GM21619 (cell line): Measurements from ENCODE around the gene EPS15.
"Not testable (repeated sequence)": the region's sequence is repeated elsewhere in the genome, so short reads cannot be mapped to it uniquely, and the experiment has no call there.

Experiments
- ATAC-seq: cut with Tn5 transposase; IDR thresholded peaks from one replicate; pipeline ENCODE4 v1.9.1; 2021; ENCODE audit not compliant: unreplicated experiment

The EPS15 gene

DNA sequence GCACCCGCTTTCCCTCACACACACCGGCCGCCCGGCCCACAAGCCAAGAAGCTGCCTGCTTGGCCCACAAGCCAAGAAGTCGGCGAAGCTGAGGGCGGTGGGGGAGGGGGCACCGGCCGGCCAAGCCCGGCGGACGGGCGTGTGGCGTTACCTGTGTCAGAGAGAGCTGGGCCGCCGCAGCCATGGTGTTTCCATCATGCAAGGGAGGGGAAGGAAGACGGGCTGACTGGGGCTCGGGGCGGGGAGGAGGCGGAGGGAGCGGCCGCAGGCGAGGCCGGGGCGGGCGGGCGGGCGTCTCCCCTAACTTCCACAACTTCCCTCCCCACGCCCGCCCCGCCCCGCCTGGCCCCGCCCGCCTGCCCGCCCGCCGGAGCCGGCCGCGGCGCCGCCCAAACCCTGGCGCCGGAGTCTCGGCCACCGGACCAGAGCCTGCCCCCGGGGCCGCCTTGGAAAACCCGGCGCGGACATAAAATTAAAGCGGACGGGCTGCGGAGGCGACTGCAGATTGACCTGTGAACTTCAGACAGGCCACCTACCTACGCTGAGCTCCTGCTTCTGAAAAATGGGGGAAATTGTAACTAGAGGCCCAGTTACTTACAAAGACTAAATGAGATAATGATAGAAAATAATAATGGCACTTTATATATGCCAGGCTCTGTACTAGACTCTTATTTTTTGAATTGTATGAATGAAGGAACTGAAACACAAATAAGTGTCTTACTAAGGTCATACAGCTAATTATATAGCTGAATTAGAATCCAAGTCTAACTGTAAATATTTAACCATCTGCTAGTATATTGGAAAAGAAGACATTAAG is at the start of gene EPS15:
EPS15 (minus strand) TSS at position 219 of the 817 bp plus-strand sequence; CDS start at position 184, 35 bp downstream.
- ATAC-seq = peak; percentile 54

DNA sequence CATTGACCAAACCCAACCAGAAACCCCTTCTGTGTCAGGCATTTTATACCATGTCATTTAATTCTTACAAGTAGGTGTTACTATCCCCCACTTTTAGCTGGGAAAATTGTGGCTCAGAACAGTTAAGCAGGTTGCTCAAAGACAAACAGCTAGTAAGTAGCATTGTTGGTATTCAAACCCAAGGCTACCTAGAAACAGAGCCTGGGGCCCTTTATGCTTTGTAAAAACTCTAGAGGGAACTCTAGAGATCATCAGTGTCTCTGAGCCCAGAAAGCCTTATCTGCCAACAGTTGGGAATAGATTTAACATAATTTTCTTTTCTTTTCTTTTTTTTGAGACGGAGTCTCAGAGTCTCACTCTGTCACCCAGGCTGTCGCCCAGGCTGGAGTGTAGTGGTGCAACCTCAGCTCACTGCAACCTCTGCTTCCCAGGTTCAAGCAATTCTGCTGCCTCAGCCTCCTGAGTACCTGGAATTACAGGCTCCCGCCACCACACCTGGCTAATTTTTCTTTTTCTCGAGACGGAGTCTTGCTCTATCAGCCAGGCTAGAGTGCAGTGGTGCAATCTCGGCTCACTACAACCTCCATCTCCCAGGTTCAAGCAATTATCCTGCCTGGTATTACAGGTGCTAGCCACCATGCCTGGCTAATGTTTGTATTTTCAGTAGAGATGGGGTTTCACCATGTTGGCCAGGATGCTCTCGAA is 49.3 kb upstream of the EPS15 start:
- ATAC-seq = no peak

DNA sequence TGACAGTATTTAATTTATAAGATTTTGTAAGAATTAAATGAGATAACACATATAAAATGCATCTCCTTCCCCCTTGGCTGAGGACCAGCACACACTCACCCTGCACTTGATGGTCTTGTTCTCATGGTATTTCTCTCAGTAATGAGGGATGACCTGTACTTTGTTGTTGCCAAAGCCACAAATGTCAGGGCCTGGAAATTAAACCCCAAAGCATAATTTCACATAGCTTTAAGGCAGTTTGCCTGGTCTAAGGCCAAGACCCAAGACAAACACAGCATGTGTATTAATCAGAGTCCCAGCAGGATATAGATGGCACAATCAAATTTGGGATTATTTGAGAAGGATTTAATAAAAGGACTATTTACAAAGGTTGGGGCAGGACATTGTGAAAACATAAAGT is 48.6 kb upstream of the EPS15 start:
- ATAC-seq = no peak

DNA sequence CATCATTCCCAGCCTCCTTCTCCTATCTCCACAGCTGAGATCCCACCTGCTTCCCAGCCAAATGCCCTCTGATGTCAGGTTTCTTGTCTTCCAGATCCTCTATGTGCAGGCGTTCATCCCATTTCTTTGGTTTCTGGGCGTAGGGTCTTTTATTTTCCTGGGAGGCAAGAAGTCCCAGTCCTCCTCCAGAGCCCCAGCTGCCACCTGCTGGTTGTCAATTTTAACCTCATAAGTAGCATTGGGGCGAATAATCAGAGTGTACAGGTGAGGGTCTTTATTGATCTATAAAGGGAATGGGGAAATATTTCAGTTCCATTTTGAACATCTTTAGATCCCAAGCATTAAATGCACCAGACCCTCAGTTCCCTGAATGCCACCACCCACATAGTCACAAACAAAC is 47.2 kb upstream of the EPS15 start:
- ATAC-seq = no peak

DNA sequence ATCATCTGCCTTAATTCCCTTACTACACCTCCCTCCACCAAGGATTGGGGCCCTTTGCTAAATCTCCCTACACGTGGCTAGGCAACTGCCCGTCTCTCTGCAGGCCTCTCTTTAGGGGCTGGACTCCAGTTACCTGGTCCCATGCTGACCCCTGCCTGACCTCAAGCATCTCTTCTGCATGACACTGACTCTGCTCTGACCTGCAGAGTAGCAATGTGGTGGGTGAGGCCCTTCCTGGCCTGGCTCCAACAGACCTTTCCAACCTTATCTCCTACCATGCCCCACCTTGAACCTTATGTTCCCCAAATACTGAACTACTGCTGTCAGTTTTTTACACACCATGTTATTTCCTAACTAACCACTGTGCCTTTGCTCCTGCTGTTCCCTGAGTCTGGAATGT is 45.9 kb upstream of the EPS15 start:
- no peak for ATAC-seq

DNA sequence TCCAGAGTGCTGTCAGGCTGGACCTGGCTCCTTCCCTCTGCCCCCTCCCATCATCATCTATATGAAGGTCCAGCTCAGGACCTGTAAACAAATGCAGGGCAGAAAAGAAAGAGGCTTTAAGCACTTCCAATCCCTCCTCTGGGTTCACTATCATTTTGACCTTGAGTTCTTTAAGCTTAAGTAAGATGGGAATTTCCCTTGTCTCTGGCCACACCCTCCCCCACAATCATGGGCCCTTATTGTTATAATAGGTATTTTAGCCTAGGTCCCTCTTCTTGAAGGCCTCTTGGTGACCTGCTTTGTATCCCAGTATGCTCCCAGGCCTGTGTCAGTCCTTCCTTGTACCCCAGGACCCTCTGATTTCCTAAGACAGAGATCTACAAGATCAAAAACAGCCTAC is 45.1 kb upstream of the EPS15 start:
- no peak for ATAC-seq

DNA sequence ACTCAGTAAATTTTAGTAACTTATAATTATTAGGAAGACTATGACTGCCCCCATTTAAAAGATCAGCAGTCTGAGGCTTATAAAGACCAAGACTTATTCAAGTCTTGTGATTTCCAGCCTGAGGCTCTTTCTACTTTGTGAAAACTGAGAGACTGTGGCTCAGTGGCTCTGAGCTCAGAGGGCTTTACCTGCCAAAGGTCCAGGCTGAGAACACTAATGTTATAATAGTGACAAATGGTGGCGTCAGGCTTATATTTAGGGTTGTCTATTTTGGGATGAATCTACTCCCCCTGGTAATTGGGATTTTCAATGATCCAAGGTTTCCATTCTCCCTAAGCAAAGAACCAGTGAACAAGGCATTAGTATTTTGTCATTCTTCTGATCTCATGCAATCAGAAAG is 42.6 kb upstream of the EPS15 start:
- no peak for ATAC-seq

DNA sequence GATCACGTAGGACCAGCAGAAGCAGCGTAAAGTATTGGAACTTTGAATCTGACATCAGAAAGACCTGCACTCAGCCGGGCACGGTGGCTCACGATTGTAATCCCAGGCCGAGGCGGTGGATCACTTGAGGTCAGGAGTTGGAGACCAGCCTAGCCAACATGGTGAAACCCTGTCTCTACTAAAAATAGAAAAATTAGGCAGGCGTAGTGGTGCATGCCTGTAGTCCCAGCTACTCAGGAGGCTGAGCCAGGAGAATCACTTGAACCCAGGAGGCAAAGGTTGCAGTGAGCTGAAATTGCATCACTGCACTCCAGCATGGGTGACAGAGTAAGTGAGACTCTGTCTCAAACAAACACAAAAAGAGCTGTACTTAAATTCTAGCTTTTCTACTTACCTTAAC is 41.8 kb upstream of the EPS15 start:
- not testable (repeated sequence) for ATAC-seq

DNA sequence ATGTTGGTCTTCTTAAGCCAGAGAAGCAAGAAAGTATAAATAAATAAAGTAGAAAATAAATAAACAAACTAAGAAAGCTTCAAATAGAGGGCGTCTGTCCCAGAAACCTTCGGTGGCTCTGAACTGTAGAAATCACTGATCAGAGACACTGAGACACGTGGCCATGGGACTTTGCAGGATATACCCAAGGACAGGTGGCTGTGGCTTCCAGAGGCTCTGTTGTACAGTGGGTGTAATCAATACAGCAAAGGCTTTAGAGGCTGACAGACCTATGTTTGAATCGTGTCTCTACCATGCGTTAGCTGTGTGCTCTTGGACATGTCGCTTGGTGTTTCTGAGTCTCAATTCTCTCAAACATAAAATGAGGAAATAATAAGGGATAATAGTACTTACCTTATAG is 41.0 kb upstream of the EPS15 start:
- ATAC-seq = no peak

DNA sequence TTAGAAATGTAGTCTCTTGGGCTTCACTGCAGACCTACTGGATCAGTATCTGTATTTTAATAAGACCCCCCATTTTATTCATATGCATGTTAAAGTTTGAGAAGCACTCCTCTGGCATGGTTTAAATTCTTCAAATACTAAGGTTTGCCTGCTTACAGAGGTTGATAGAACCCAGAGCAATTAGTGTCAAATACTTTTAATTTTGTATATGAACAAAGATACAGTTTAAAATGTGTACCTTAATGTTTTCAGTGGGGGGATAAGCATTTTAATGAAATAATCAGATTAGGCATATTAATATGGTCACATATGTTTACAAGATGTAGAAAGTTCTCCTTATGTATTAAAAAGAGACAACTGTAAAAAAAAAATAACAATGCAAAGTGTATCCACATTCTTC is 40.4 kb upstream of the EPS15 start:
- no peak for ATAC-seq

DNA sequence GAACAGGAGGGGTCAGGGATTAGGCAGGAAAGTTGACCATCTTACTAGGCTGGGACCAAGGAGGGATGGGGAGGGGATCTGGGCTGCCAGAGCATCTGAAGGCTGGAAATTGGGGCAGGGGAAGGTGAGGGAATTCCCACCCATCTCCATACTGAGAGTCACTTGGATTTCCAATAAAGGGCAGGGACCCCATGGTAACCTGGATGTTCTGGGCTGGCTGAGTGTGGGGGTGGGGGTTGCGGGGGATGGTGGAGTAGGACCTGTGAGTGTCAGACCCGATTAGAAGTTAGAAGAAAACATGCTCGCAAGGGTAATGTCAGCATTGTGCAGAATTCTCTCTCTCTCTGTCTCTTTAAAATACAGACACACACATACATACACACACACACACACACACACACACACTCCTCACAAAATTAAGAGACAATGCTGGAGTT is 40.0 kb upstream of the EPS15 start:
- no peak for ATAC-seq

DNA sequence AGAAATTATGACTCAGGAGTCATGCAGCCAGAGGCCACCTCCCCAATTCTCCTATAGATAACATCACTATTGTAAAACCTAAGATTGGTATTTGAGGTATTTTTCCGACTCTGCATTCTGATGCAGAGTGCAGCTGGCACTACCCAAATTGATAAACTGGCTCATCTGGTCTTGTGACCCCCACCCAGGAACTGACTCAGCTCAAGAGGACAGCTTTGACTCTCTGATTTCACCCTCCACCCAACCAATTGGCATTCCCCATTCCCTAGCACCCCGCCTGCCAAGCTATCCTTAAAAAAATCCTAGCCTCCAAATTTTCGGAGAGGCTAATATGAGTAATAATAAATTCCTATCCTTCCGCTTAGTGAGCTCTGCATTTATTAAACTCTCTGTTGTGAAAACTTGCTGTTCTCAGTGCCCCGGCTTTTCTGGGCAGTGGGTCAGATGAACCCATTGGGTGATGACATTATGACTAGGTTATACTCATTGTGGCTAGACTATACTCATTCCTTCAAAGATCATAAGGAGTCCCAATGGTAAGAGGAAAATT is 39.4 kb upstream of the EPS15 start:
- no peak for ATAC-seq

DNA sequence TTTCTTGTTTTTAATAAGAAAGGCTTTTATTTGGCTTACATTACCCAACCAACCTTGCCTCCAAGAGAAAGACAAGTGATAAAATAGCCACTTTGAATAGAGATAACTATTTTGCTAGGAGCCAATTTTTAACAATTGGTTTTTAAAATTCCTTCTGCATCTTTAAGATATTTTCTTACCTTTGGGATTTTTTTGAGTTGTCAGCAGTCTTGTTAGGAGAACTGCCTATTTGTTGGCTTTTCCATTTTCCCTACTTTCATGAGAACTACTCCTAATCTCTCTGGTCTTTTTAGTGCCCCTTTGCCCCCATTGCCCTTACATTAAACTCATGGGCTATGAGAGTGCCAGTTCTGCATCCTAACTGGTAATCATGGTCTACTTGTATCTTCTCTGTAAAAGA is 38.1 kb upstream of the EPS15 start:
- no peak for ATAC-seq

DNA sequence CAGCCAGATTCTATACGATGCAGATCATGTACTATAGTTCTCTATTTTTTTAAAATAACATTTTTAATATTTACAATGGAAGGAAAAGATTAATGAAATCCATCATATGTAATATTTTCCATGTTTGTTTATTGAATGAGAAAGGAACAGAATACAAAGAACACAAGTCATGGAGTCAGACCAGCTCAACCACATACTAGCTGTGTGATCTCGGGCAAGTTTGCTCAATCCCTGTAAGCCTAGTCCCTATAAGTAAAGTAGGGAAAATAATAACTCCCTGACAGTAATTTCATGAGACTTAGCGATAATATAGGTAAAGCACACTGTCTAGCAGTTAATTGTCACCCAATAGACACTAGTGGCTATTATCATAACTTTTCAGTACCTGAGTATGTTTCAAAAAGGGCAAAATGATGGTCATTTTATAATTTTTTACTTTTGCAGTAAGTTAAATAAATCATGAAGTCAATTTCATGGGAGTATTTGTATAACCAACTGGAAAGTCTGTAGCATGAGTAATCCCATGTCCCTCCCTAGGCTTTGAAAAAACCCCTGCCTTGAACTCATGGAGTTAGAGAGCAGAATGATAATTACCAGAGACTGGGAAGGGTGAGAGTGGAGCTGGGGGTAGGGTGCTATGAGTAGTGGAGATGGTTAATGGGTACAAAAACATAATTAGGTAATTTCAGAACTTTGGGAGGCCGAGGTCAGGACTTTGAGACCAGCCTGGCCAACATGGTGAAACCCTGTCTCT is 37.0 kb upstream of the EPS15 start:
- ATAC-seq = no peak

DNA sequence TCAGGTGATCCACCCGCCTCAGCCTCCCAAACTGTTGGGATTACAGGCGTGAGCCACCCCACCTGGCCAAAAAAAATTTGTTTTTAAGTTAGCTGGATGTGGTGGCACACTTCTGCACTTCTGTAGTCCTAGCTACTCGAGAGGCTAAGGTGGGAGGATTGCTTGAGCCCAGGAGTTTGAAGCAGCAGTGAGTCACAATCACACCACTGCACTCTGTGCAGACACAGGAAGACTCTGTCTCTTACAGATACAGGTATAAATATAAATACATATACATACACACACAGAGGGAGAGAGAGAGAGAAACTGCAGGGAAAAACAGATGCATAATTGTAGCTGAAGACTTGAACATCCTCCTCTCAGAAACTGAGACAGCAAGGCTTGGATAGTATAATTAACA is 34.8 kb upstream of the EPS15 start:
- no peak for ATAC-seq

DNA sequence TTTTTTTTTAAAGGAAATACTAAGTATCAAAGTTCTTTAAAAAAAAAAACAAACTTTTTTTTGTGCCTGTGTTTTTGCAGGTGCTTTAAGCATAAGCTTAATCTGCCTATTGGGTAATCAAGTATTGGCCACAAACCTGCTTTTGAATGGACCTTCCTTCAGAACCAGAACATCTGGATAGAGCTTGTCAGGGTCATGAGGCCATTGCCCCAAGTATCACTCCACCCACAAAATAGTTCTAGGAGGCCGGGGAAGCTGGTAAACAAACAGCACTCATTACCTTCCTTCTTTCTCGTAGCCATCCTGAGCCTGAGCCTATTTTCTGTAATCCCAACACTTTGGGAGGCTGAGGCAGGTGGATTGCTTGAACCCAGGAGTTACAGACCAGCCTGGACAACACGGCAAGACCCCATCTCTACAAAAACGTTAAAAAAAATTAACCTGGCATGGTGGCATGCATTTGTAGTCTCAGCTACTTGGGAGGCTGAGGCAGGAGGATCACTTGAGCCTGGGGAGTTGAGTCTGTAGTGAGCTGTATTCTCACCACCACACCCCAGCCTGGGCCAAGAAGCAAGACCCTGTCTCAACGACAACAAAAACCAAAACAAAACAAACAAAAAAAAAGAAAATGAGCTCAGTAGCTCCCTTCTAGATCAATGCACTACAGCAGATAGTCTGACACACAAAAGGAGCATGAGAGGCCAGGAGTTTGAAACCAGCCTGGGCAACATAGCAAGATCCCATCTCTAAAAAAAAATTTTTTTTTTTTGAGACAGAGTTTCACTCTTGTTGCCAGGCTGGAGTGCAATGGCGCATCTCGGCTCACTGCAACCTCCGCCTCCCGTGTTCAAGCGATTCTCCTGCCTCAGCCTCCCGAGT is 34.1 kb upstream of the EPS15 start:
- no peak for ATAC-seq

DNA sequence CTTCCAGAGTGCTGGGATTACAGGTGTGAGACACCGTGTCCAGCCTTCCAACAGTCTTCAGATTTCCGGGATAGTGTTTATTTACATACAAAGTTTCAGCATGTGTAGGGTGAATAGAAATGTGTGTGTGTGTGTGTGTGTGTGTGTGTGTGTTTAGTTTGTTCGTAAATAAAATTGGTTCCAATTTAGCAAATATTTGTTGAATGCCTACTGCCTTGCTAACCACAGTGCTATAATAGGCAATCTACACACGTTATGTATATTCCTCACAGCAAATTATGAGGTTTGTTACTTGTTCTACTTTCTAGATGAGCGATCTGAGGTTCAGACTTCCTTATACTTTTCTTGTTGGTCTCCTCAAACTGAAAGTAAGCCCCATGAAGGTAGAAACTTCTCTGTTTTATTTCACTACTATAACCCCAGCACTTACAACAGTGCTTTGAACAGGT is 32.8 kb upstream of the EPS15 start:
- ATAC-seq = no peak

DNA sequence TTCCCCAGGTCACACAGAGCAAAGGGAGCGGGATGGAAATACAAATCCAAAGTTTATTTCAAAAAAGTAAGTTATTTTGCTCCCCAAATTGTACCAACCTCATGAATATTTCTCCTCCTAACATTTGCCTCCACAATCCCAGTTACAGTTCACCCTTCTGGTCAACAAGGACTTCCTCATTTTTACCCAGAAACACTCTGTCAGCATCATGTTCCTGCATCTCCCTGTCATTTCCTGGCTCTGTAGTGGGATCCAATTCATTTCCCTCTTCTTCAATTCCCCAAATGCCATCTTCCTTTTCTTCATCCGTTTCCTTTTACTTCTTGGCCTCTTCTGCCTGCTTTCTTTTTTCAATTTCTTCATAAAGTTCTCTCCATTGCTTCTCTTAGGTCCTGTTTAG is 32.0 kb upstream of the EPS15 start:
- no peak for ATAC-seq

DNA sequence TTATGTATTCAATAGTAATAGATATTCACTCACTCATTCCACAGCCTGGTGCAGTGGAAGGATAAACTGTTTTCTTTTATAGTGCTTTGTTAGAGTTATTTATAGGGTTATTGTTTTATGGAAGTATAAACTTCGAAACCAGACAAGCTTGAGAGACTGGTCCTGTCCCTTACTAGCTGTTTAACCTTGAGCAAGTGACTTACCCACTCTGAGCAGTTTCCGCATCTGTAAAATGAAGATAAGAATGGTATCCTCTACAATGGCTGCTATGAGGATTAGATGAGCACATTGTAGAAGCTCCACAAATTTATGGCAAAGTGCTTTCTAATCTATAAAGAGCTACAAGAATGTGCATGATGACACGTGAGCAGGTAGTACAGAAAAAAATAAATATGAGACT is 30.8 kb upstream of the EPS15 start:
- no peak for ATAC-seq

DNA sequence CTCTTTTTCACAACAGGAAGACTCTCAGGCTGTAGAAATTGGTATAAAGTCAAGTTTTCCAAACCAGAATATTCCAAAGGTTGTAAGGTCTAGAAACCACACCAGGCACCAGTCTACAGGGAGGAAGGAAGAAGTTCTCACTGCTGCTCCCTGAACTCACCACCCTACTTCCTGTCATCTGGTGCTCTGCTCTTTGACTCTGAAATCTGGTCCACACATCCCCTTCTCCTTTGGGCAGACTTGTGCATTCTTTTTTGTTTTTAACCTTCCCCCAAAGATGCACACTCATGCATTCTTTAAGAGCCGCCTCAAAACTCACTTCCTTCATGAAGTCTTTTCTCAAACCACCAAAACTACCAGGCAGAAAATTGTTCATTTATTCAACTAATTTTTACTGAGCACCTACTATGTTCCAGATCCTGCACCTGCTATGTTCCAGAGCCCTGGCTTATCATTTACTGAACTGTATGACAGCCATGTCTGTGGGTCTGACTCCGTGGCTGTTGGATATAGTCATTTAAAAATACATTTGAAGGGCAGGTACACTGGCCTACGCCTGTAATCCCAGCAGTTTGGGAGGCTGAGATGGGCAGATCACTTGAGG is 30.1 kb upstream of the EPS15 start:
- ATAC-seq = no peak
